ENCODE measurements around the gene HOXD3. TPM values are rescaled to one million over a fixed set of nuclear protein-coding genes. Genes with fewer than 3 reads are reported as not detected.

The HOXD3 gene
- total RNA-seq, 1 experiment from 2014 or later, result not detected

- no CpG with 5 or more reads among the region's 12 CpGs for WGBS (ENCODE audit: extremely low coverage, insufficient read length, low lambda C conversion rate)
- H2BK5ac ChIP-seq (ENCODE audit: insufficient read length, low read length), result no peak overlapping the region
Measured at GRCh38 chr2:176177580-176178037, 20.5 kb downstream of the HOXD3 start.

More at GRCh38 chr2:176177580-176178037, 20.5 kb downstream of the HOXD3 start:
- Histone ChIP-seq H4K8ac (replicated peaks; ENCODE audit: insufficient read length, low read depth, low read length) (no peak overlapping the region), H2BK12ac (ENCODE audit: insufficient read length, low read depth, low read length) (no peak overlapping the region), H3K18ac (ENCODE audit: insufficient read length, low read depth, low read length) (no peak overlapping the region), H3K23me2 (ENCODE audit: insufficient read length, low read depth, low read length, poor library complexity, severe bottlenecking) (no peaks in the 10 kb centered on the region), H3K4ac (ENCODE audit: low read depth, low read length) (no peak overlapping the region), H3K27me3 (ENCODE audit: insufficient read depth, low read length) (peaks cover 95% of the 10 kb centered on the region), H3T11ph (ENCODE audit: low read length) (no peak overlapping the region), H2BK120ac (ENCODE audit: low read depth, low read length, poor library complexity, severe bottlenecking) (no peak overlapping the region), H4K20me1 (ENCODE audit: control insufficient read depth, insufficient read depth, insufficient read length) (no peaks in the 10 kb centered on the region), H3K9ac (ENCODE audit: extremely low read depth, insufficient read length, low read length) (no peak overlapping the region), H3K4me1 (ENCODE audit: insufficient read depth, low read length) (no peaks in the 10 kb centered on the region), H3K4me2 (ENCODE audit: insufficient read depth, insufficient read length, low read length) (peak overlapping the region; percentile 55), H2BK15ac (ENCODE audit: low read depth, low read length) (no peak overlapping the region), H3K27ac (ENCODE audit: insufficient read length, low read depth, low read length) (no peak overlapping the region), H3K56ac (ENCODE audit: insufficient read length, low read depth, low read length) (no peak overlapping the region), H3K79me2 (ENCODE audit: insufficient read depth, low read length) (no peaks in the 10 kb centered on the region), H4K91ac (ENCODE audit: insufficient read length, low read depth, low read length) (no peak overlapping the region), H3K79me1 (ENCODE audit: insufficient read depth, low read depth, low read length, poor library complexity, severe bottlenecking) (no peaks in the 10 kb centered on the region), H3K23ac (ENCODE audit: insufficient read length, low read depth, low read length) (no peak overlapping the region), H3K14ac (ENCODE audit: insufficient read depth, low read length) (no peak overlapping the region), H2AFZ (ENCODE audit: low read length) (no peak overlapping the region), H2BK20ac (ENCODE audit: low read depth, low read length, poor library complexity, severe bottlenecking) (no peak overlapping the region), H2AK5ac (ENCODE audit: insufficient read length, low read length) (no peak overlapping the region), H4K5ac (ENCODE audit: insufficient read length, low read depth, low read length) (no peak overlapping the region), H3K9me3 (ENCODE audit: control insufficient read depth, low read depth, low read length) (no peaks in the 10 kb centered on the region)
- no peak for TF ChIP-seq CTCF (conservative IDR thresholded peaks at IDR 0.05)
- H3K27me3 Mint-ChIP-seq (ENCODE audit: low read depth), result peaks cover 100% of the 10 kb centered on the region
- H3K4me1 Mint-ChIP-seq, result peaks cover 32 to 39% of the 10 kb centered on the region in 2 experiments
- H3K9me3 Mint-ChIP-seq, result peaks cover 3 to 16% of the 10 kb centered on the region in 2 experiments; a peak in 4 of 5 replicates
- H3K27ac Mint-ChIP-seq, result no peak overlapping the region
- DNase-seq, result peak; percentile 67
- peaks cover 0 to 6% (median 0%) of the 10 kb centered on the region in 3 experiments; a peak in 2 of 7 replicates for H3K36me3 Mint-ChIP-seq (ENCODE audit: insufficient read depth in 1 of 3, low read depth in 3 of 3)
- peak overlapping the region; percentile 56 to 76 for H3K4me3 Mint-ChIP-seq

All from H9 (cell line).